HepG2 (cell line): ENCODE results near the gene AMIGO1. TPM values are rescaled to one million over a fixed set of nuclear protein-coding genes. Genes with fewer than 3 reads are reported as not detected.
A peak's percentile ranks its signal among the peaks of the same experiment; 100 is the strongest.

Experiments used
- HMG20B ChIP-seq: conservative IDR thresholded peaks from 2 replicates; pipeline ENCODE4 v1.6.1; 2016; ENCODE audit warnings: missing genetic modification reagents, missing compliant biosample characterization
- MIER3 ChIP-seq: IDR thresholded peaks from 2 replicates; pipeline ENCODE4 v1.6.1; 2016; ENCODE audit warnings: missing compliant biosample characterization, borderline replicate concordance
- NAIF1 ChIP-seq: sonication (generic); formaldehyde crosslinking; IDR thresholded peaks from 2 replicates; pipeline ENCODE4 v1.5.0; 2020; ENCODE audit warnings: mild to moderate bottlenecking, missing genetic modification reagents, borderline replicate concordance
- RBM39 ChIP-seq: fragments of 200-400 bp; formaldehyde crosslinking; IDR thresholded peaks from one replicate; pipeline ENCODE4 v1.6.1; 2018; ENCODE audit warnings: antibody characterized with exemption, mild to moderate bottlenecking, low read depth, low read length; ENCODE audit not compliant: poor library complexity, severe bottlenecking
- RNF219 ChIP-seq: sonication (generic); formaldehyde crosslinking; IDR thresholded peaks from 2 replicates; pipeline ENCODE4 v1.5.0; 2020; ENCODE audit warnings: mild to moderate bottlenecking, missing genetic modification reagents
- RXRB ChIP-seq: IDR thresholded peaks from 2 replicates; pipeline ENCODE4 v1.6.1; 2016; ENCODE audit warnings: borderline replicate concordance, missing genetic modification reagents, missing compliant biosample characterization
- SALL1 ChIP-seq: sonication (generic); formaldehyde crosslinking; IDR thresholded peaks from 2 replicates; pipeline ENCODE4 v1.8.0; 2022; ENCODE audit warnings: mild to moderate bottlenecking, missing genetic modification reagents
- SAP130 ChIP-seq: IDR thresholded peaks from 2 replicates; pipeline ENCODE4 v1.6.1; 2016; ENCODE audit warnings: low read depth
- STAG1 ChIP-seq: sonication (generic); formaldehyde crosslinking; IDR thresholded peaks from 2 replicates; pipeline ENCODE4 v1.4.0; 2020; ENCODE audit warnings: missing genetic modification reagents
- THYN1 ChIP-seq: sonication (generic); formaldehyde crosslinking; IDR thresholded peaks from 2 replicates; pipeline ENCODE4 v1.8.1; 2023; ENCODE audit warnings: low read depth, mild to moderate bottlenecking, moderate library complexity, missing genetic modification reagents, borderline replicate concordance
- TOPORS ChIP-seq: sonication (generic); formaldehyde crosslinking; IDR thresholded peaks from 2 replicates; pipeline ENCODE4 v1.8.0; 2023; ENCODE audit warnings: mild to moderate bottlenecking, missing genetic modification reagents
- ZBTB7A ChIP-seq: sonication (generic); formaldehyde crosslinking; IDR thresholded peaks from 2 replicates; pipeline ENCODE4 v1.8.0; 2022; ENCODE audit warnings: mild to moderate bottlenecking, missing genetic modification reagents
- ZFP37 ChIP-seq: sonication (generic); formaldehyde crosslinking; IDR thresholded peaks from 2 replicates; pipeline ENCODE4 v1.4.0; 2020; ENCODE audit warnings: missing genetic modification reagents, borderline replicate concordance
- ZFYVE20 ChIP-seq: sonication (generic); formaldehyde crosslinking; IDR thresholded peaks from 2 replicates; pipeline ENCODE4 v1.8.0; 2023; ENCODE audit warnings: low read depth, mild to moderate bottlenecking, moderate library complexity, missing genetic modification reagents, borderline replicate concordance
- ZNF143 ChIP-seq: sonication (generic); formaldehyde crosslinking; IDR thresholded peaks from 2 replicates; pipeline ENCODE4 v1.4.0; 2020; ENCODE audit warnings: missing genetic modification reagents
- ZNF530 ChIP-seq: sonication (generic); formaldehyde crosslinking; IDR thresholded peaks from 2 replicates; pipeline ENCODE4 v1.5.0; 2020; ENCODE audit warnings: low read depth, mild to moderate bottlenecking, missing genetic modification reagents
- ZNF570 ChIP-seq: sonication (generic); formaldehyde crosslinking; IDR thresholded peaks from 2 replicates; pipeline ENCODE4 v1.4.0; 2020; ENCODE audit warnings: mild to moderate bottlenecking, missing genetic modification reagents, borderline replicate concordance
- ZNF777 ChIP-seq: sonication (generic); formaldehyde crosslinking; IDR thresholded peaks from 2 replicates; pipeline ENCODE4 v1.4.0; 2020; ENCODE audit warnings: missing genetic modification reagents
- polyA plus RNA-seq, 8 experiments: library from polyadenylated mRNA; depleted of rRNA in 3 of 8; stranded (reverse) in 7 of 8; unstranded in 1 of 8; fragments of >200 nt; fragmentation: Illumina TruSeq in 4 of 8; extraction: Trizol in 4 of 8; gene quantifications; 2 replicates each; pipeline versions ENCODE4 v1.2.1 to v1.2.3, GENCODE V29; 2011 to 2016; ENCODE audit warnings: low read depth in 4 of 8, missing spikeins in 1 of 8, mixed read lengths in 1 of 8; ENCODE audit not compliant: insufficient read depth in 1 of 8
- total RNA-seq, 5 experiments: library from RNA; depleted of rRNA; stranded (reverse); fragments of >200 nt; fragmentation: Illumina TruSeq; extraction: Trizol; gene quantifications; 2 replicates each; pipeline ENCODE4 v1.2.3, GENCODE V29; 2016; ENCODE audit warnings: low read depth in 1 of 5
- TF ChIP-seq, protein P1 (sequence below): sonication (generic); formaldehyde crosslinking; IDR thresholded peaks from 2 replicates; pipeline ENCODE4 v1.4.0; 2020; ENCODE audit warnings: mild to moderate bottlenecking, missing genetic modification reagents

Gene AMIGO1
- total and polyA plus RNA-seq, 2 of the 13 experiments (the other 11 are each of a cell fraction or from before 2014, with no cell fraction given), result 0.40 to 1.3 TPM

DNA sequence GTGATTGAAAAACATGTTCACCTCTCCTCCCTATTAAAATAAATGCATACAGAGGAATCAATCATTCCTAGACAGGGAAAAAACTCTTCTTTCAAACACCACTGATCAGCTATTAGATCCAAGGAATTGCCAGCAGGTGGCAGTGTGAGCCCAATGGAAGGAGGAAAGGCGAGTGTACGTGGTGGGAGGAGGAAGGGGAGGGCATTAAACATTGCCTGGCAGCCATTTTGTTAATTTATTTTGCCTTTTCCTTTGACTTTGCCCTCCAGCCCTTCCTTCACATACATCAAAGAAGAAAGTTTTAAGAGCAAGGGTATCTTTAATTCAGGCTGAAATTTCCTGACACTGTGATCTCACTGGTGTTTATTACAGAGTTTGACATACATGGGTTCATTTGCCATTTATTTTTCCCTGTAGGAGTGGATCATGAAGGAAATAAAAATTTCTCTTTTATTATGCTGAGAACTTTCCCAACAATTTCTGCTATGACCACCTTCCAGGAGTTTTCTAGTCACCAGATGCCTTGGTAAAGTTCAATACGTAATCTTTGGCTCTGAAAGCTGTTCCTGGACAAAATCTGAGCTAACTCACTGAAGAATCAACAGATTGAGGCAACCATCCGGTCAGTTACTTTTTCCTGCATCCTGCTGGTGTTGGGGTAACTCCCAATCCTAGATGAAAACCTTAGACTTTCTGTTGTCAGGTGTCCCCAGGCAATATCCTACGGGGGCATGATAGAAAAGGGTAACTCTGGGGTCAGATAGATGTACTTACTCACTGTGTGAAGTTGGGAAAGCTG, 37.0 kb upstream of the AMIGO1 start (continued):
- TF ChIP-seq, protein P1, sequence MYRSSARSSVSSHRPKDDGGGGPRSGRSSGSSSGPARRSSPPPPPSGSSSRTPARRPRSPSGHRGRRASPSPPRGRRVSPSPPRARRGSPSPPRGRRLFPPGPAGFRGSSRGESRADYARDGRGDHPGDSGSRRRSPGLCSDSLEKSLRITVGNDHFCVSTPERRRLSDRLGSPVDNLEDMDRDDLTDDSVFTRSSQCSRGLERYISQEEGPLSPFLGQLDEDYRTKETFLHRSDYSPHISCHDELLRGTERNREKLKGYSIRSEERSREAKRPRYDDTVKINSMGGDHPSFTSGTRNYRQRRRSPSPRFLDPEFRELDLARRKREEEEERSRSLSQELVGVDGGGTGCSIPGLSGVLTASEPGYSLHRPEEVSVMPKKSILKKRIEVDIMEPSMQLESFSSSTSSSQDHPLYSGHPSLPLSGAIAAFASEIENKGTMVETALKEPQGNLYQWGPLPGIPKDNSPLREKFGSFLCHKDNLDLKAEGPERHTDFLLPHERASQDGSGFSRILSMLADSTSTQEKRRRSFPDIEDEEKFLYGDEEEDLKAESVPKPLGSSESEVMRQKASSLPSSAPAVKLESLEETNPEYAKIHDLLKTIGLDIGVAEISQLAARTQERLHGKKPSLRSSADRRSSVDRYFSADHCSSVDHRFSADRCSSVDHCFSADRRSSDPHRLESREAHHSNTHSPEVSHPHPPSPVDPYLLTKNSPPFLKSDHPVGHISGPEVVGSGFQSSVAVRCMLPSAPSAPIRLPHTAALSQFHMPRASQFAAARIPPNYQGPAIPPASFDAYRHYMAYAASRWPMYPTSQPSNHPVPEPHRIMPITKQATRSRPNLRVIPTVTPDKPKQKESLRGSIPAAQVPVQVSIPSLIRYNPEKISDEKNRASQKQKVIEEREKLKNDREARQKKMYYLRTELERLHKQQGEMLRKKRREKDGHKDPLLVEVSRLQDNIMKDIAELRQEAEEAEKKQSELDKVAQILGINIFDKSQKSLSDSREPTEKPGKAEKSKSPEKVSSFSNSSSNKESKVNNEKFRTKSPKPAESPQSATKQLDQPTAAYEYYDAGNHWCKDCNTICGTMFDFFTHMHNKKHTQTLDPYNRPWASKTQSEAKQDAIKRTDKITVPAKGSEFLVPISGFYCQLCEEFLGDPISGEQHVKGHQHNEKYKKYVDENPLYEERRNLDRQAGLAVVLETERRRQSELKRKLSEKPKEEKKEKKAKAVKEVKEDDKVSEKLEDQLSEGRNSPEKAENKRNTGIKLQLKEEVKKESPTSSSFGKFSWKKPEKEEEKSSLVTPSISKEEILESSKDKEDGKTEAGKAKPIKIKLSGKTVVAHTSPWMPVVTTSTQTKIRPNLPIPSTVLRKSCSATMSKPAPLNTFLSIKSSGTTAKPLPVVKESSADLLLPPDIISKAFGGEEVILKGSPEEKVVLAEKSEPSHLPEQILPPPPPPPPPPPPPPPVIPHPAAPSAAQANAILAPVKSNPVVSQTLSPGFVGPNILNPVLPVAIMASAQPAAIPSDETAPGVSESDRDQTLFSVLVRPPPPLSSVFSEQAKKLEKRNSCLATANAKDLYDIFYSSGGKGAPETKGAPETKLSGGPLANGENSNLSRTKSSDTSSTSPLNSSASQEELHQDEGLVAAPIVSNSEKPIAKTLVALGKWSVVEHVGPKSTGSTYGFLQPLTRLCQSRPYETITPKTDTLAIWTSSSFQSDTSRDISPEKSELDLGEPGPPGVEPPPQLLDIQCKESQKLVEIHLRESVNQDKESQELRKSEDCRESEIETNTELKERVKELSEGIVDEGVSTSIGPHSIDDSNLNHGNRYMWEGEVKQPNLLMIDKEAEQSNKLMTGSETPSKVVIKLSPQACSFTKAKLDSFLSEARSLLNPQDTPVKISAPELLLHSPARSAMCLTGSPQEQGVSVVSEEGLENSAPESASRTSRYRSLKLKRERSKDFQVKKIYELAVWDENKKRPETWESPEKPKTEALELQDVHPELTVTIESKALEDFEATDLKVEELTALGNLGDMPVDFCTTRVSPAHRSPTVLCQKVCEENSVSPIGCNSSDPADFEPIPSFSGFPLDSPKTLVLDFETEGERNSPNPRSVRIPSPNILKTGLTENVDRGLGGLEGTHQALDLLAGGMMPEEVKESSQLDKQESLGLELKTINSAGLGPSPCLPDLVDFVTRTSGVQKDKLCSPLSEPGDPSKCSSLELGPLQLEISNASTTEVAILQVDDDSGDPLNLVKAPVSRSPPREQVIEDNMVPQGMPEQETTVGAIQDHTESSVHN (CRISPR knock-in tag), result no peak
- TF ChIP-seq NAIF1 (CRISPR knock-in tag) (no peak), ZFP37 (CRISPR knock-in tag) (no peak), ZFYVE20 (CRISPR knock-in tag) (no peak), RNF219 (CRISPR knock-in tag) (no peak), THYN1 (CRISPR knock-in tag) (no peak), ZNF530 (CRISPR knock-in tag) (no peak), SALL1 (CRISPR knock-in tag) (no peak), RXRB (peak; percentile 37; the same call in 1 of the 2 replicates), HMG20B (CRISPR knock-in tag) (0 out of 2 replicates have a peak, but pooled peaks have one; percentile 24), ZBTB7A (CRISPR knock-in tag) (no peak), STAG1 (CRISPR knock-in tag) (peak; percentile 94), ZNF570 (CRISPR knock-in tag) (no peak), TOPORS (CRISPR knock-in tag) (no peak), ZNF777 (CRISPR knock-in tag) (no peak), MIER3 (CRISPR knock-in tag) (peak; percentile 72; the same call in 1 of the 2 replicates), RBM39 (no peak), SAP130 (peak; percentile 53), ZNF143 (CRISPR knock-in tag) (no peak)
